ENCODE measurements around the gene LTBP1. TPM values are rescaled to one million over a fixed set of nuclear protein-coding genes. Genes with fewer than 3 reads are reported as not detected.

LTBP1 gene
- polyA plus RNA-seq, 3 donors from 2014 or later, result 0.58 to 2.0 TPM; not detected in 1

DNA sequence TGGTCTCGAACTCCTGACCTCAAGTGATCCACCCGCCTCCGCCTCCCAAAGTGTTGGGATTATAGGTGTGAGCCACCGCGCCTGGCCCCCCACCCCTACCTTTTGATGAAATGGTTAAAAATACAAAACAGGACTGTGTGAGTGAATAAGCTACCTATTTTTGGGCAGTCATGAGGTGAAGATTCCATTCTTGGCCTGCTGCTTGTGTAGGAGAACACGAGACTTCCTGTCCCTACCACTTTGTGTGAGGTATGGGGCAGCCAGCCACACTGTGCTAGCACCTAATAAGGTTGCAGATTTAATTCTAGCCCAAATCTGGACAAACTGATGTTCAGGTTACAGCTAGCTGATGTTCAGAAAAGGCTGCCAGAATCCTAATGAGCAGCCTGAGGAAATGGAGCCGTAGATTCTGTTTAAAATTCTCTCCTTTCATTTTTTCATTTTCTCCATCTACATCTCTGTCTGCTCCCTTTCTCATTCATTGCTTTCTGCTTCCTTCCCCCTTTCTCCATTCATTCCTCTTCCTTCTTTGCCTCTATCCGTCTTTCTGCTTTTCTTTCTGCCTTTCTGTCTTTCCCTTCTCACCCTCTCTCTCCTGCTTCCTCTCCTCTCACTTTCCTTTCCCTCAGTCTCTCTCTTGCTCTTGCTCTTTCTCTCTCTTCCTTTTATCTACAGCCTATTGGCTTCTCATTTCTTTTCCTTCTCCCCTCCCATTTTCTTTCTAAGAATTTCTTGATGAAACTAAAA lies 4.6 kb upstream of the LTBP1 start:
- Mint-ChIP-seq H3K27ac (no peak overlapping the region), H3K4me1 (peaks cover 0 to 5% of the 10 kb centered on the region in 2 donors), H3K27me3 (ENCODE audit: low read depth in 3 of 3) (peaks cover 2 to 9% (median 5%) of the 10 kb centered on the region in 3 donors), H3K36me3 (no peaks in the 10 kb centered on the region), H3K4me3 (no peak overlapping the region), H3K9me3 (no peaks in the 10 kb centered on the region)
- no peak for DNase-seq

DNA sequence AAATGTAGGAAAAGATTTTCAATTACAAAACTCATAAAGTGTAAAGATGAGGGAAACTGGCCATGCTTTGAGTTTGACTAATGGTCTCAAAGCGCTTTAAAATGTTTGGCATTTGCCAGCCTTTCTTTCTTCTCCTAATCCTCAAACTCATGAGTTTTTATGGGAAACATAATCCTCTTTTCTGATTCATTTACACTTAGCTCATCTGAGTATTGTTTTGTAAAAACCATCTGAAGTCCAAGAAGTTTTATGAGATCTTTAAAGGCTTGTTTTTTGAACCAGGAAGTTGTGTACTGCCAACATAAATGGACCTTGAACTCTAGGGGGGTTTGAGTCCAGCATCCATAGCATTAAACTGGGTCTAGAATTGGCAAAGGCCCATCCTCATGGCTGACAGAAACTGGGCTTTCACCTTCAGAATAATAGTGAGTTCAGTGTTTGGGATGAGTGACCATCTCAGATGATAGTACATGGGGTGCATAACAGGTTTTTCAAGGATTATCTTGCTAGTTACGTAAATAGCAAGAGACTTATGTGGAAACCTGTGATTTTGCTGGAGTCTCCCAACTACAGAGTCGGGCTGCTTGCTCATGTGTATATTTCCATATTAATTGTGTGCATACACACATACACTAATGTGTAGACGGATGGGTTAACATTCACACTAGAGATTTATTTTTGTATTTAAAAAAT lies 3.8 kb upstream of the LTBP1 start:
- peaks cover 0 to 6% of the 10 kb centered on the region in 2 donors for H3K4me1 Mint-ChIP-seq
- no peaks in the 10 kb centered on the region for H3K36me3 Mint-ChIP-seq
- H3K9me3 Mint-ChIP-seq, result no peaks in the 10 kb centered on the region
- H3K4me3 Mint-ChIP-seq, result no peak overlapping the region
- no peak for DNase-seq
- peak overlapping the region in 1 of 6 donors; percentile 26 for H3K27ac Mint-ChIP-seq
- peaks cover 2 to 6% (median 6%) of the 10 kb centered on the region in 3 donors for H3K27me3 Mint-ChIP-seq (ENCODE audit: low read depth in 3 of 3)

DNA sequence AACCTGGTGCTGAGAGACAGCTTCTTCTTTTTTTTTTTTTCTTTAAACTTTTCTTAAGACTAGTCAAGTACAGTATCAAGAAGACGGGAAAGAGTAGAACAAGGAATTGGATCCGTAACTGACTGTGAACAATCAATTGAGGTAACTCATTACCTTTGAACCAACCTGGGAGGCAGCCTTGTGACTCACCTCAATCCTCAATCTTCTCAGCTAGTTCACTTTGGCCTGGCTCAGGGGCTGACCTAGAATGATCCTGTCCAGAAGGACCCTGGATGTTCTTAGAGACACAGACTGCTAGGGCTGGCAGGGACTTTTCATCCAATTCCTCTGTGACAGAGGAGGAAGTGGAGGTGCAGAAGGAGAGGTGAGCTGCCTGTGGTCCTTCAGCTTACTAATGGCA lies 1.5 kb upstream of the LTBP1 start:
- Mint-ChIP-seq H3K36me3 (no peaks in the 10 kb centered on the region), H3K9me3 (no peaks in the 10 kb centered on the region), H3K4me3 (peak overlapping the region in 2 of 5 donors; percentile 21 to 33), H3K4me1 (peaks cover 4 to 12% of the 10 kb centered on the region in 2 donors), H3K27ac (no peak overlapping the region), H3K27me3 (ENCODE audit: low read depth in 3 of 3) (peaks cover 2 to 8% (median 6%) of the 10 kb centered on the region in 3 donors)
- DNase-seq, result no peak

DNA sequence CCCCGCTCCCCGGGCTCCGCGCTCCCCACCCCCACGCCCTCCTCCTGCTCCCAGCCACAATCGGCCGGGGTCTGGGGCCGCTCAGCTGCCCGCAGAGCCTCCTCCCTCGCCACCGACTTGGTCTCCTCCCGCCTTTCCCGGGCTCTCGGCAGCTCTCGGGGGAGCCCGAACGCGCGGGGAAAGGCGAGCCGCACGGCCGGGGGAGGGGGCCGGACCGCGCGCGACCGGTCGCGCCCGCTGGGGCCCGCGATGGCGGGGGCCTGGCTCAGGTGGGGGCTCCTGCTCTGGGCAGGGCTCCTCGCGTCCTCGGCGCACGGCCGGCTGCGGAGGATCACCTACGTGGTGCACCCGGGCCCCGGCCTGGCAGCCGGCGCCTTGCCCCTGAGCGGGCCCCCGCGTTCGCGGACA lies 327 bp downstream of the LTBP1 start:
- Mint-ChIP-seq H3K4me3 (no peak overlapping the region), H3K9me3 (no peaks in the 10 kb centered on the region), H3K27me3 (ENCODE audit: low read depth in 3 of 3) (peaks cover 2 to 8% (median 8%) of the 10 kb centered on the region in 3 donors), H3K36me3 (no peaks in the 10 kb centered on the region), H3K4me1 (peaks cover 7 to 21% of the 10 kb centered on the region in 2 donors), H3K27ac (no peak overlapping the region)
- DNase-seq, result peak in 1 of 3 donors; percentile 3

- peak in 2 of 3 donors; percentile 9 to 22 for DNase-seq
- H3K27me3 Mint-ChIP-seq (ENCODE audit: low read depth in 3 of 3), result peaks cover 2 to 8% (median 5%) of the 10 kb centered on the region in 3 donors
- no peaks in the 10 kb centered on the region for H3K36me3 Mint-ChIP-seq
- H3K9me3 Mint-ChIP-seq, result no peaks in the 10 kb centered on the region
- peaks cover 7 to 21% of the 10 kb centered on the region in 2 donors for H3K4me1 Mint-ChIP-seq
- no peak overlapping the region for H3K27ac Mint-ChIP-seq
- peak overlapping the region; percentile 72 to 83 (median 75) for H3K4me3 Mint-ChIP-seq
Observed at GRCh38 chr2:32947484-32948143, 861 bp downstream of the LTBP1 start.

GRCh38 chr2:32948266-32948665 lies 1.5 kb downstream of the LTBP1 start:
- H3K4me1 Mint-ChIP-seq, result peaks cover 7 to 21% of the 10 kb centered on the region in 2 donors
- DNase-seq, result no peak
- H3K4me3 Mint-ChIP-seq, result peak overlapping the region; percentile 72 to 83 (median 75)
- no peaks in the 10 kb centered on the region for H3K36me3 Mint-ChIP-seq
- H3K9me3 Mint-ChIP-seq, result no peaks in the 10 kb centered on the region
- H3K27me3 Mint-ChIP-seq (ENCODE audit: low read depth in 3 of 3), result peaks cover 2 to 9% (median 5%) of the 10 kb centered on the region in 3 donors
- H3K27ac Mint-ChIP-seq, result peak overlapping the region in 1 of 6 donors; percentile 15

DNA sequence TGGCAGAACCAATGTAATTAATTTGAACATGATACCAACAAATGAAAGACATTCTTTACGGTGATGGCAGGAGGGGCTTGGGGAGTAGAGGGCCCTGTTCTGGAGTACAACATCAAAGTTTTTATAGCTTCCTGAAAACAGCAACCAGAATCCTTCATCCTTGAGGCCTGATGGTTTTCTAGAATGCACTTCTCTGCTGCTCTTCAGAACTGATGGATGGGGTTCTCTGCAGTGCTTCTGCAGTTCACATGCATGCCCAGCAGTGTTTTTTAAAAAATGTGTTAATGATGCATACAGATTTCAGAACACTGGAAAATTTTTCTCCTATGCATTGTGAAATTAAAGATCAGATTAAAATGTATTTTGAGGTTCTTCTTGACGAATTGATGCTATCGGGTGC lies 2.5 kb downstream of the LTBP1 start:
- Mint-ChIP-seq H3K4me1 (peaks cover 7 to 21% of the 10 kb centered on the region in 2 donors), H3K27ac (no peak overlapping the region), H3K4me3 (no peak overlapping the region), H3K9me3 (no peaks in the 10 kb centered on the region), H3K36me3 (no peaks in the 10 kb centered on the region), H3K27me3 (ENCODE audit: low read depth in 3 of 3) (peaks cover 2 to 12% (median 8%) of the 10 kb centered on the region in 3 donors)
- no peak for DNase-seq

- Mint-ChIP-seq H3K27me3 (ENCODE audit: low read depth in 3 of 3) (peaks cover 0 to 12% (median 9%) of the 10 kb centered on the region in 3 donors), H3K9me3 (peaks cover 0 to 4% (median 0%) of the 10 kb centered on the region in 6 donors), H3K4me3 (no peak overlapping the region), H3K4me1 (peaks cover 7 to 15% of the 10 kb centered on the region in 2 donors), H3K27ac (no peak overlapping the region), H3K36me3 (no peaks in the 10 kb centered on the region)
- no peak for DNase-seq
Observed at GRCh38 chr2:32951672-32952071, 4.9 kb downstream of the LTBP1 start.

DNA sequence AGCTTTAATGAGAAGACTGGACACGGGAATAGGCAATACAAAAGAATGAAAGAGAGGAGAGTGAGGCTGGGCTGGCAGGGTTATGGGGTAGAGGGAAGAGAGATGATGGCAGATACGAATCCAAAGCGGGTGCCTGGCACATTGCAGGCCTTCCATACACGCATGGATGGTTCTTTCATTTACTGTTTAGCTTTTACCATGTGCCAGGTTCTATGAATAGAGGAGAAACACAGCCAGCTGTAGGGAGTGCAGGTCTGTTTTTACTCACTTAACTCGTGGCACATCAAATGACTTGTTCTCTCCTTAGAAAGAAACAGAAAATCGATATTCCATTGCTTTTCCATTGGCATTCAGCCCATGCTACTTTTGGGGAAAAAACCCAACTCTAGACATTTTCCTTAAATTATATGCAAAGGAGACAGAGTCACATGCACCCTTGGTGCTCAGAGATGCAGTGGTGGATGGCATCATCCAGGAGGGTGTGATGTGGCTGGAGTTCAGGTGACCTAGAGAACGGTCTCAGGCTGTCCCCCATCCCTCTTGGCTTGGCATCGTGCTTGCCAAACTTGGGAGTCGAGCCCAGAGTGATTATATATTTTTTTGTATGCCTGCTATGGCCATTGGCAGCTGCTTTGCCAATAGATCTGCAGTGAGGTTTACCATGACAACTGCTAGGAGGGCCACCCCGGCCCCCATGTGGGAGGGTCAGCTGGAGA lies 6.2 kb downstream of the LTBP1 start:
- no peak overlapping the region for H3K4me3 Mint-ChIP-seq
- no peak for DNase-seq
- H3K27me3 Mint-ChIP-seq (ENCODE audit: low read depth in 3 of 3), result peaks cover 5 to 12% (median 9%) of the 10 kb centered on the region in 3 donors
- no peak overlapping the region for H3K27ac Mint-ChIP-seq
- peaks cover 0 to 4% (median 0%) of the 10 kb centered on the region in 6 donors for H3K9me3 Mint-ChIP-seq
- no peaks in the 10 kb centered on the region for H3K36me3 Mint-ChIP-seq
- peaks cover 7 to 15% of the 10 kb centered on the region in 2 donors for H3K4me1 Mint-ChIP-seq

- H3K27me3 Mint-ChIP-seq (ENCODE audit: low read depth in 3 of 3), result peaks cover 4 to 9% (median 6%) of the 10 kb centered on the region in 3 donors
- no peak overlapping the region for H3K4me3 Mint-ChIP-seq
- no peak overlapping the region for H3K27ac Mint-ChIP-seq
- H3K4me1 Mint-ChIP-seq, result peaks cover 3 to 9% of the 10 kb centered on the region in 2 donors
- no peaks in the 10 kb centered on the region for H3K36me3 Mint-ChIP-seq
- H3K9me3 Mint-ChIP-seq, result peaks cover 0 to 7% (median 0%) of the 10 kb centered on the region in 6 donors
- no peak for DNase-seq
Observed at GRCh38 chr2:32954206-32954605, 7.5 kb downstream of the LTBP1 start.

DNA sequence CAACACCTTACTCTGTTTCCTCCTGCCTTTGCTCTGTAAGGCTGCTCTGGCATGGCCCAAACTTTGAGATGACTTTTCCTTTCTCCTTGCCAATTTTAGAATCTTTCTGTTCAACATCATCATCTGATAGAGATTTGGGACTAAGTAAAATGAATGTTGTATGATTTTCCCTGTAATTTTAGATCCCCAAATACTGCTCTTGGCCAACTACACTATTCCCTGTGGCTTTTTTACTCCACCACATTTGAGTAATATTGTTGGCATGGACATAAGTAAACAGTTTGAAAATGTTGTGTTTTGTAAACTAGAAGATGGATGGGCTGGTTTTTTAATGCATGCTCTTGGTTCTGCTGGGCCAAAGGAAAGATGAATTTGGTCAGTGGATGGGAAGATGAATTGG lies 12.1 kb downstream of the LTBP1 start:
- H3K36me3 Mint-ChIP-seq, result no peaks in the 10 kb centered on the region
- DNase-seq, result no peak
- H3K27me3 Mint-ChIP-seq (ENCODE audit: low read depth in 3 of 3), result peaks cover 0 to 6% (median 5%) of the 10 kb centered on the region in 3 donors
- H3K4me3 Mint-ChIP-seq, result no peak overlapping the region
- no peaks in the 10 kb centered on the region for H3K4me1 Mint-ChIP-seq
- H3K27ac Mint-ChIP-seq, result no peak overlapping the region
- peaks cover 0 to 7% (median 0%) of the 10 kb centered on the region in 6 donors for H3K9me3 Mint-ChIP-seq

GRCh38 chr2:32960238-32960637 lies 13.5 kb downstream of the LTBP1 start:
- Mint-ChIP-seq H3K27me3 (ENCODE audit: low read depth in 3 of 3) (peaks cover 0 to 6% (median 4%) of the 10 kb centered on the region in 3 donors), H3K27ac (no peak overlapping the region), H3K4me3 (no peak overlapping the region), H3K9me3 (peaks cover 0 to 7% (median 0%) of the 10 kb centered on the region in 6 donors), H3K36me3 (no peaks in the 10 kb centered on the region), H3K4me1 (no peaks in the 10 kb centered on the region)
- DNase-seq, result no peak

- no peak overlapping the region for H3K27ac Mint-ChIP-seq
- no peaks in the 10 kb centered on the region for H3K4me1 Mint-ChIP-seq
- peaks cover 0 to 7% (median 0%) of the 10 kb centered on the region in 6 donors for H3K9me3 Mint-ChIP-seq
- no peak for DNase-seq
- H3K4me3 Mint-ChIP-seq, result no peak overlapping the region
- peaks cover 0 to 6% (median 4%) of the 10 kb centered on the region in 3 donors for H3K27me3 Mint-ChIP-seq (ENCODE audit: low read depth in 3 of 3)
- H3K36me3 Mint-ChIP-seq, result no peaks in the 10 kb centered on the region
Observed at GRCh38 chr2:32960647-32961403, 14.1 kb downstream of the LTBP1 start.

Measured in immature natural killer cell (primary cell).